Activated CD8-positive, alpha-beta memory T cell treated with anti-CD3 and anti-CD28 coated beads for 48 hours (primary cell): ENCODE data around the gene MCF2L2.

Experiments
- DNase-seq, 3 experiments: peaks; one replicate each; pipeline ENCODE4 v3.0.0-alpha.2; 2020; ENCODE audit warnings: low read depth in 2 of 3, low spot score in 2 of 3

Gene MCF2L2

GRCh38 chr3:183370391-183370790 is 58.0 kb downstream of the MCF2L2 start:
- no peak for DNase-seq

DNA sequence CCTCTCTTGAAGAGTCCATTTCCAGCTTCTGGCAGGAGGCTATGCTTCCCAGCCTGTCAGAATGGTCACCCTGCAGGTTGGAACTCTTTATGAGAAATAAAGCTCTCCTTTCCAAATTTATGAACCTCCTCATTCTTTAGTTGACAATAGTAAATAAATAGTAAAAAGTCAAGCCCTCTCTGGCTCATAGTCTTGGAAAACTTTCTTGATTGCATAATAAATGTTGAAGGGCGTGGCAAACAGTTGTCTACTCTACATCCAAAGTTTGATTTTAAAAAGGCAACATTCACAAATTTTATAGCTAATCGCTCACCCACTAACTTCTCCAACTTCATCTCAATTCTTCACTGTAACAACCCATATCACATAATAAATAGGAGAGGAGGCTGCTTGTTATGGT is 58.8 kb downstream of the MCF2L2 start:
- DNase-seq, result no peak

DNA sequence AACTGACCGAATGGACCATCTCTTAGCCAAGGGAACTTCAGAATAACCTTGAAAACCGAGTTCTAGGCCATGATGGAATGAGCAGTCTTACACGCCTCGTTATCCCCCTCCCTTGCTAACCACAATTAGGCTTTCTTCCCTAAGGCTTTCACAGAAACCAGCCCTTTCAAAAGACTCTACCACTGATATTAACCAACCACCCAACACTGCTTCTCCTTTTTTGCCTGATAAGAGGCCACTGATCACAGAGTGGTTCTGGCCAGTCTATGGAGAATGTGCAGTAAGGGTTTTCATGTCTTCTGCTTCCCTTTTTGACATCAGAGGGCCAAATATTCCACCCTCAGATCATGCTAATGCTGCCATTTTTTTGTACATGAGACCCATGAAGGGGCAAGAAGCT is 59.3 kb downstream of the MCF2L2 start:
- DNase-seq, result no peak

GRCh38 chr3:183360971-183361624 is 67.3 kb downstream of the MCF2L2 start:
- DNase-seq, result no peak

DNA sequence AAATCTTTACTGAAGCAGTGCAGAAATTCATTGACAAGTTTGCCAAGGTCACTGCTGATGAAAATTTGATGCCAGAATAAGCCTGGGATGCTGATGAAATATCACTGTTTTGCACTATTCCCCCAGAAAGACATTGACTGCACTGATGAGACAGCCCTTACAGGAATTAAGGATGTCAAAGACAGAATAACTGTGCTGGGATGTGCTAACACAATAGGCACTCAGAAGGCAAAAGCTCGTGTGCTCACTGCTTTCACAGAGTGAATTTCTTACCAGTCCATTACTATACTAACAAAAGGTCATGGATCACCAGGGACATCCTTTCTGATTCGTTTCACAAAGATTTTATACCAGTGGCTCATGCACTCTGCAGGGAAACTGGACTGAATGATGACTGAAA is 69.4 kb downstream of the MCF2L2 start:
- no peak for DNase-seq

DNA sequence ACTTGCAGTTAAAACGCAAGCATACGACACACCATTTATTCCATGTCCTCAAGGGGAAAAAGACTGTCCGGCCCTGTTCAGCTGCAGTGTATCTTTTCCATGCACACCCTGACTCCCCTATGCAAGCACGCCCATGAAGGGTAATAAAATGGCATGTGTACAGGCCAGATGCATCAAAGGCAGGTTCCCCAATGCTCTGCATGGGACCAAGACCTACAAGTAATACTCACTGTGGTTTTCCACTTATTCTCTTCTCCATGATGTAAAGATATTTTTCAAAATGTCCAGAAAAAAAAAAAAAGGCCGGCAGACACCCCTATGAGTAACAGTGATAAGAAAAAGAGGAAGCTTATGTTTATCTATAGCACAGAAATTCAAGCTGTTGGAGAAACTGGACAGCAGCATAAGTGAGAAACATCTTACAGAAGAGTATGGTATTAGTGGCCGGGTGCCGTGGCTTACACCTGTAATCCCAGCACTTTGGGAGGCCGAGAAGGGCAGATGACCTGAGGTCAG is 70.8 kb downstream of the MCF2L2 start:
- DNase-seq, result no peak

GRCh38 chr3:183356920-183357319 is 71.5 kb downstream of the MCF2L2 start:
- DNase-seq, result no peak

GRCh38 chr3:183354874-183355273 is 73.5 kb downstream of the MCF2L2 start:
- DNase-seq, result no peak

DNA sequence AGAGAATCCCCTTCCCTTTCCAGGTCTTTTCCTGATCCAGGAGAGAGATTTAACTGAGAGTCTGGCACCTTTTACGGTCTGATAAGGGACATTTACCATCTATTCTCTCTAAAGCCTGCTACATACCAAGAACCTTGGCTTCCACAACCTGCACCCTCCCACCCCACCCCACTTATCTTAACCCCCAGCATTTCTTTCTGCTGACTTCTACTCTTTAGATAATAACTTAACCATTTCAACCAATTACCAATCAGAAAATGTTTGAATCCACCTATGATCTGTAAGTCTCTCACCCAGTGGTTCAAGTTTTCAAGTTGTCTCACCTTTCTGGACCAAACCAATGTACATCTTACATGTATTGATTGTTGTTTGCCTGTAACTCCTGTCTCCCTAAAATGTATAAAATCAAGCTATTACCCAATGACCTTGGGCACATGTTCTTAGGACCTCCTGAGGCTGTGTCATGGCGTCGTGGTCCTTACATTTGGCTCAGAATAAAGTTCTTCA is 74.0 kb downstream of the MCF2L2 start:
- no peak for DNase-seq

GRCh38 chr3:183353421-183353820 is 75.0 kb downstream of the MCF2L2 start:
- DNase-seq, result no peak

GRCh38 chr3:183350164-183350563 is 78.3 kb downstream of the MCF2L2 start:
- DNase-seq, result no peak

DNA sequence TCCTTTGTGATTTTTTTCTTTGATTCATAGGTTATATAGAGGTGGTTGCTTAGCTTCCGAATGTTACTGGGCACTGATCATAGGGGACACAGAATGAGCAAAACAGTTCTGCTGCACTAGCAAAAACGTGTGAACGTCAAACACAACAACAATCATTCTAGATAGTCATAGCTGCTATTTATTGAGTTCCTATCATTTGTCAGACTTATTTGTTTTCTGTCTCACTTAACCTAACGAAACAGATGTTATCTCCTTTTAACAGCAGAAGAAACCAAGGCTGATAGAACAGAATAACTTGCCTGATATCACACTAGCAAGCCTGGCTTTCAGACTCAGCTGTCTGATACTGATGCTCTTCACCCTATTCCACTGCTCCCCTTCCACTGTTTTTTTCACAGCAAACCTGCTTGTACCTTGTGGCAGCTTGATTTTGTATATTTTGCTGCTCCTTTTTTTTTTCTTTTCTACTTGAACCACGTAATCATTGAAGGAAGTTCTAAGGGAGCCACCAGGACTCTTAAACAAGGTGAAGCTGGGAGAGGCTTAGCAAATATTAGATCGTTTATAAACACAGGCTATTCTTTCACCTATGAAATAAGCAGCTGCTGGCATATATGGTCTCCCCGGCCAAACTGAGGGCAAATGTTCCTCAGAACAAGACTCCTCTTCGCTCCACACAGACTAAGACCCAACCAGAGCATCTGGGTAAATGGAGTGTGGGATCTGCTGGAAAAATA is 78.8 kb downstream of the MCF2L2 start:
- DNase-seq, result no peak

DNA sequence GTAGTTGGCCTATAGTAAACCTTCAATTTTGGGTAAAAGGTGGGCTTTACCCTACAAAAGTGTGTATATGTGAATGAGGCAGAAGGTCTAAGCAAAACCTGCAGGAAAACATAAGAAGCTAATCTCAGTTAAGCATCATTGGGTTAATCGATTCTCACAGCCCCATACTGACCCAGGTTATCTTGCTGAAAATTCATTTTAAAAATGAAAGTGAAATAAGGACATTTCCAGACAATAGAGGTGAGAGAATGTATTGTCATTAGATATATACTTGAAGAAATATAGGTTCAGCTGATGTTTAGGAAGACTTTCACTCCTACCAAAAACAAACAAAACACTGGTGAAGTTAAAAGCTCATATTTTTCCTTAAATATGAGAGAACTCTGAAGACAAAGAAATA is 85.6 kb downstream of the MCF2L2 start:
- DNase-seq, result no peak

DNA sequence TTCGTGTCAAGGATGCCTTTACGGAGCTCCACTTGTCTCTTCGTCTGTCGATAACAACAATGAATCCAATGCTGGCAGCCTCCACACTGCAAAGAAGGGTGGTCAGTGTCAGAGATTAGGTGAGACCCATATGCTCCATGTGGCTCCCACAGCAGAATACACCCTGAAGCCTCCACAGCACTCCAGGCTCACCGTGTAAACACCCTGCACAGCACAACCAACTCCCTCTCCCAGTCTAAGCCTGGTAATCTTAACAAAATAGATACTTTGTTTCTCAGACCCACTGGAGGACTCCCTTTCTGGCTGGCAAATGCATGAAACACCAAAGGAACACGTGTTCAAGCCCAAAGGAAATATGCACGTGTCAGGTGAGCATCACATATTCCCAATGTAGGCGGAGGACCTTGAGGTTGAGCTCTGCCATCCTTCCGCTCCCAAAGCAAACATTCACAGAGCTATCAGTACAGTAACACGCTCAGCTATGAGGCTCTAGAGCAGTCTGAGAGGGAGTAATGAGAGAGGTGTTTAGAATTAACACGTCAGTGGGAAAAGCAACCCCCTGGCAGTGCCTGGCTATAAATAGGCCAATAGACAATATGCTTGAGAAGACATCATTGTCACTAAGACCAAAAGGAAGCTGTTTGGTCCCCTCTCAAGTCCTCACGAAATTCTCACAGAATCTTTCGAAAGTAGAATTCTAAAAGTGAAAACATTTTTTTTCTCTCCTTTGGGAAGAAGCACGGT is 86.7 kb downstream of the MCF2L2 start:
- no peak for DNase-seq

- no peak for DNase-seq
Observed at GRCh38 chr3:183340222-183340621, 88.2 kb downstream of the MCF2L2 start.

DNA sequence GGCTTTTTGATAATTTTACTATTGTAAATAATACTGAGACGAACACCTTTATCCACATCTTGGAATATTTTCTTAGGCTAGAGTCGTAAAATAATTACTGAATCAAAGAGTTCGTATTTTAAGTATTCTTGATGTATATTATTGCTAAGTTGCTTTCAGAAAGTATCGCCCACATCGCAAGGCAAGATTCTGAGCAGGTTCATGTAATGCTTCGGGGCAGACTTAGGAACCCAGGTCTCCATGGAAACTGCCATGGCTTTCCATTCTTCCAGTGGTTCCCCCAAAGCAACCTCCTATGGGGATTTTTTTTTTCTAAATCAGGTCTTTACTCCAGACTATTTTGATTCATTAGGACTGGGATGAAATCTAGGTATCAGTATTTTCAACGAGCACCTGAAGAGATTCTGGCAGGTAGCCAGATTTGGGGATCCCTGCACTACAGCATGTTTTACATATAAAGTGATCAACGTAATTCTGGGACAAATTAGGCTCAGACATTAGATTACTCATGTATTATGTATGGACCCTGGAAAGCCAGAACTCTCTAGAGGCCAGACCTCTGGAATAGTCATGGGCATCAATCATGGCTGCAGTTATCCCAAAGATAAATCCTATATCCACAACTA is 88.8 kb downstream of the MCF2L2 start:
- DNase-seq, result no peak

DNA sequence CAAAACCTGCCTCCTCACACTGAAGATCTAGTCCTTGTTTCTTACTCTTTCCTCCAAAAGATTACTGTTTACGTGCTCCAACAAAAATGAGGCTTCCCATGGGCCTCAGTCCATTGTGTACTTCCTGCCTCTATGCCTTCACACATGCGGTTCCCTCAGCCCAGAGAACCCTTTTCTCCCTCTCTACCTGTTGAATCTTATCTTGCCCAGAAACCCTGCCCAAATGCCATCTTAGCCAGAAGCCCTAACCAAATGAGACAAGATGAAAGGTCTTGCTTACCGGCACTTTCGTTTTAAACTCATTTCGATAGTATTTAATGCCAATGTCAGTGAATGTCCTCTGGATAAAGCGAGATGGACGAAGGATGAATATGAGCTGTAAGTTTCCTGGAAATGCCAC is 89.9 kb downstream of the MCF2L2 start:
- no peak for DNase-seq

DNA sequence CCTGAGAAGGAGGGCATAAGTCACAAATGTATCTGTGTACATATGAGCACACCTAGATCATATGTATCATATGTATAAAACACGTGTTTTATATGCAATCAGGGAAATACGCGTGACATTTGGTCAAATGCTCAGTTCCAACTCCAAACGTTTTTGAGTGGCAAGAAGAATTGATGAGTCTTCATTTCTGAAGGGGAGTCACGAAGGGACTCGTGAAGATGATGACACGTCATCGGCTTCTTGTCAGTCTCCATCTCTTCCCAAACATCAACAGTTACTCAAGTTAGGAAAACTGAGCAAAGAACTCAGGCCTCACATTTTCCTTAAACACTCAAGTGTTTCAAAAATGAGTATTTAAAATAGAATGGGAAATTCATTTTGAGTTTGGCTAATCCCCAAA is 95.9 kb downstream of the MCF2L2 start:
- no peak for DNase-seq

GRCh38 chr3:183331498-183331897 is 96.9 kb downstream of the MCF2L2 start:
- no peak for DNase-seq

DNA sequence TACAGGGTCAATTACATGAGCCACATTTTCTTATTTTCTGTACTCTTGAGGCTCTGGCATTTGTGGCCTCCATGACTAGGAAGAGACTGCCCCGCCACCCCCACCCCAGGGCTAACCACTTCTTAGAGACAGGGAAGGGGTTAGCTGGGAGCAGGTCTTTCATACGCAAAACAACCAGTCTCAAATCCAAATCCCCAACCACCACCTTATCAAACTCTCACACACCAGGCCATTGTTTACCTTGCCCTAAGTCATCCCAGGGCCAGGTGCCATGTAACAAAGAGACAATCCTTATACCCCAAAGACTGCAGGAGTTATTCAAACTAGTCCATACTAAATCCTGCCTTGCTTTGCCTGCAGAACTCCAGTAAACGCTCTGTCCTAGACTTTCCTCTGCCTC is 97.5 kb downstream of the MCF2L2 start:
- no peak for DNase-seq

GRCh38 chr3:183329543-183329942 is 98.9 kb downstream of the MCF2L2 start:
- no peak for DNase-seq
